Psoas muscle (tissue), 8 donors: Measurements from ENCODE around the gene BAHCC1. TPM values are rescaled to one million over a fixed set of nuclear protein-coding genes. Genes with fewer than 3 reads are reported as not detected.

Experiments used
- ATAC-seq, 4 donors: fragments of 200-7000 bp; cut with Tn5 transposase; one replicate each; pipeline ENCODE4 v1.9.1; 2020; ENCODE audit warnings: moderate library complexity in 3 of 4, mild to moderate bottlenecking in 2 of 4
- DNase-seq, 2 donors: peaks; one replicate each; pipeline ENCODE4 v3.0.0-alpha.2; 2020
- H3K27ac ChIP-seq: fragments of 200-600 bp; one replicate; pipeline ENCODE4 v1.8.0; 2022
- H3K27me3 ChIP-seq, 3 donors: fragments of 200-600 bp in 1 of 3; one replicate each; pipeline versions ENCODE4 v1.6.1 to v1.8.0; 2013 to 2022; ENCODE audit warnings: low read length in 2 of 3, mild to moderate bottlenecking in 2 of 3, moderate library complexity in 1 of 3; ENCODE audit not compliant: insufficient read depth in 3 of 3
- H3K36me3 ChIP-seq, 2 donors: fragments of 200-600 bp in 1 of 2; one replicate each; pipeline versions ENCODE4 v1.6.1 to v1.8.0; 2013 to 2022; ENCODE audit warnings: low read depth in 1 of 2, mild to moderate bottlenecking in 1 of 2, moderate library complexity in 1 of 2; ENCODE audit not compliant: insufficient read depth in 1 of 2
- H3K4me1 ChIP-seq: fragments of 200-600 bp; one replicate; pipeline ENCODE4 v1.8.0; 2022
- H3K4me3 ChIP-seq: fragments of 200-600 bp; one replicate; pipeline ENCODE4 v1.8.0; 2022; ENCODE audit warnings: mild to moderate bottlenecking
- H3K9me3 ChIP-seq: fragments of 200-600 bp; one replicate; pipeline ENCODE4 v1.8.0; 2022
- CTCF ChIP-seq: fragments of 200-600 bp; IDR thresholded peaks from one replicate; pipeline ENCODE4 v1.8.0; 2022; ENCODE audit warnings: antibody characterized with exemption
- WGBS, 3 donors: extraction: QIAGEN DNeasy Blood & Tissue Kit; methylation state at CpG; one replicate each; pipeline versions ENCODE4 v1.1.6 to v1.1.7; 2013; 5-methylcytosine and 5-hydroxymethylcytosine counted together
- intact Hi-C, 2 donors: fragments of 100-400 bp; cut with DNase I; formaldehyde crosslinking; loops; one replicate each; pipeline versions ENCODE4 v1.11.0 to v1.14.2; 2022
- polyA plus RNA-seq, 3 donors: library from polyadenylated mRNA; stranded (reverse); fragments of 200-250 nt; gene quantifications; one replicate each; pipeline ENCODE4 v1.2.3, GENCODE V29; 2013
- total RNA-seq, 4 donors: library from RNA; stranded (reverse); fragmentation: NEBNext Ultra II Directional in 2 of 4; extraction: Animal tissue kit (Norgen Biotek cat#: 25700) in 2 of 4; gene quantifications; one replicate each; pipeline versions ENCODE4 v1.2.1 to v1.2.4, GENCODE V29; 2021 to 2023
- donor health status: healthy with polysubstance abuse.
- donor health status: DM: no; HTN: no; CAD: no; lungs with moderate emphysema.
- donor health status: Bipolar disorder and iron deficiency.
- donor health status: healthy.
- donor health status: DM: yes; HTN: yes; CAD: no.
- donor health status: DM: no; HTN: no; CAD: no.
- donor health status: DM: no; HTN: no; CAD: no.
- donor health status: DM: yes; HTN: yes; CAD: no.

The BAHCC1 gene
- total and polyA plus RNA-seq, 7 donors, result 2.8 to 10.7 (median 6.6) TPM

GRCh38 chr17:81492706-81493105 is 97.4 kb downstream of the BAHCC1 start:
- no peak for ATAC-seq
- DNase-seq, result no peak
- intact Hi-C loops, result no loop called here
- no peak for TF ChIP-seq CTCF
- no peak overlapping the region for H3K4me3 ChIP-seq
- WGBS, 3 donors, result 89 to 91% (median 89%) methylated on average over 9 of the region's 9 CpGs
- H3K9me3 ChIP-seq, result no peaks in the 10 kb centered on the region
- H3K36me3 ChIP-seq, result no peaks in the 10 kb centered on the region
- no peaks in the 10 kb centered on the region for H3K4me1 ChIP-seq
- no peaks in the 10 kb centered on the region for H3K27me3 ChIP-seq
- no peak overlapping the region for H3K27ac ChIP-seq

- Histone ChIP-seq H3K4me1 (no peaks in the 10 kb centered on the region), H3K27ac (no peak overlapping the region), H3K4me3 (no peak overlapping the region), H3K9me3 (no peaks in the 10 kb centered on the region), H3K27me3 (no peaks in the 10 kb centered on the region), H3K36me3 (no peaks in the 10 kb centered on the region)
- DNase-seq (no peak), ATAC-seq (no peak)
- intact Hi-C loops, result no loop called here
- no peak for TF ChIP-seq CTCF
- 90 to 91% (median 91%) methylated on average over 16 of the region's 16 CpGs for WGBS, 3 donors
Measured at GRCh38 chr17:81493198-81494038, 98.2 kb downstream of the BAHCC1 start.

- no peak for TF ChIP-seq CTCF
- no peak overlapping the region for H3K27ac ChIP-seq
- H3K27me3 ChIP-seq, result no peaks in the 10 kb centered on the region
- no peaks in the 10 kb centered on the region for H3K9me3 ChIP-seq
- DNase-seq (no peak), ATAC-seq (no peak)
- no peaks in the 10 kb centered on the region for H3K4me1 ChIP-seq
- H3K36me3 ChIP-seq, result no peaks in the 10 kb centered on the region
- no peak overlapping the region for H3K4me3 ChIP-seq
- 13 to 25% (median 24%) methylated on average over 8 of the region's 8 CpGs for WGBS, 3 donors
- intact Hi-C loops, result no loop called here
Measured at GRCh38 chr17:81494626-81495377, 99.5 kb downstream of the BAHCC1 start.

GRCh38 chr17:81498953-81499600 is 103.8 kb downstream of the BAHCC1 start:
- DNase-seq (no peak), ATAC-seq (no peak)
- H3K36me3 ChIP-seq, result no peaks in the 10 kb centered on the region
- no peaks in the 10 kb centered on the region for H3K4me1 ChIP-seq
- intact Hi-C loops, result no loop called here
- no peak for TF ChIP-seq CTCF
- WGBS, 3 donors, result 63 to 77% (median 72%) methylated on average over 50 to 64 of the region's 64 CpGs
- H3K9me3 ChIP-seq, result no peaks in the 10 kb centered on the region
- H3K4me3 ChIP-seq, result peak overlapping the region; percentile 15
- no peak overlapping the region for H3K27ac ChIP-seq
- no peaks in the 10 kb centered on the region for H3K27me3 ChIP-seq
